Stimulated activated CD8-positive, alpha-beta memory T cell treated with anti-CD3 and anti-CD28 coated beads, Interleukin-4, amount 100 ng/mL, for 48 hours (primary cell): Measurements from ENCODE around the gene TEX10.
"Not testable (repeated sequence)": the region's sequence is repeated elsewhere in the genome, so short reads cannot be mapped to it uniquely, and the experiment has no call there.

Experiments used
- DNase-seq: peaks from one replicate; pipeline ENCODE4 v3.0.0-alpha.2; 2020

The TEX10 gene

GRCh38 chr9:100352727-100353505 is at the start of gene TEX10:
TEX10 (minus strand) TSS chr9:100352942; CDS start chr9:100349363, 3,579 bp downstream.
- DNase-seq, result peak; percentile 93

GRCh38 chr9:100401042-100401441 is 48.3 kb upstream of the TEX10 start:
- DNase-seq, result no peak

GRCh38 chr9:100397529-100398266 is 45.0 kb upstream of the TEX10 start:
- DNase-seq, result no peak

GRCh38 chr9:100396769-100397168 is 44.0 kb upstream of the TEX10 start:
- DNase-seq, result no peak

GRCh38 chr9:100394816-100395215 is 42.1 kb upstream of the TEX10 start:
- DNase-seq, result no peak

- no peak for DNase-seq
Measured at GRCh38 chr9:100394032-100394695, 41.4 kb upstream of the TEX10 start.

- DNase-seq, result not testable (repeated sequence)
Measured at GRCh38 chr9:100392989-100393388, 40.2 kb upstream of the TEX10 start.

- no peak for DNase-seq
Measured at GRCh38 chr9:100379862-100380261, 27.1 kb upstream of the TEX10 start.

GRCh38 chr9:100377015-100377414 is 24.3 kb upstream of the TEX10 start:
- DNase-seq, result no peak

- no peak for DNase-seq
Measured at GRCh38 chr9:100375658-100376057, 22.9 kb upstream of the TEX10 start.

- DNase-seq, result no peak
Measured at GRCh38 chr9:100372648-100373047, 19.9 kb upstream of the TEX10 start.

GRCh38 chr9:100370064-100370723 is 17.5 kb upstream of the TEX10 start:
- DNase-seq, result no peak

GRCh38 chr9:100368672-100369071 is 15.9 kb upstream of the TEX10 start:
- DNase-seq, result no peak

GRCh38 chr9:100366121-100366520 is 13.4 kb upstream of the TEX10 start:
- DNase-seq, result no peak

GRCh38 chr9:100364013-100364412 is 11.3 kb upstream of the TEX10 start:
- no peak for DNase-seq

- DNase-seq, result no peak
Measured at GRCh38 chr9:100359057-100359456, 6.3 kb upstream of the TEX10 start.

GRCh38 chr9:100357501-100357900 is 4.8 kb upstream of the TEX10 start:
- DNase-seq, result no peak

- DNase-seq, result no peak
Measured at GRCh38 chr9:100355561-100355960, 2.8 kb upstream of the TEX10 start.

GRCh38 chr9:100354121-100354800 is 1.5 kb upstream of the TEX10 start:
- DNase-seq, result no peak

- DNase-seq, result peak; percentile 58
Measured at GRCh38 chr9:100352201-100352726, 478 bp downstream of the TEX10 start.

GRCh38 chr9:100351508-100351907 is 1.2 kb downstream of the TEX10 start:
- DNase-seq, result no peak

- DNase-seq, result no peak
Measured at GRCh38 chr9:100350188-100350587, 2.6 kb downstream of the TEX10 start.
